AG09319 (cell line): ENCODE results near the gene SLC30A7.

Source experiments
- DNase-seq: peaks from one replicate; pipeline ENCODE4 v3.0.0-alpha.2; 2010; ENCODE audit warnings: low read depth; ENCODE audit errors: extremely low read depth
- TF ChIP-seq, protein P1 (sequence below): IDR thresholded peaks from 2 replicates; pipeline ENCODE4 v1.5.1; 2011; ENCODE audit warnings: low read depth, mild to moderate bottlenecking, inconsistent platforms, low read length, moderate library complexity

Gene SLC30A7

DNA sequence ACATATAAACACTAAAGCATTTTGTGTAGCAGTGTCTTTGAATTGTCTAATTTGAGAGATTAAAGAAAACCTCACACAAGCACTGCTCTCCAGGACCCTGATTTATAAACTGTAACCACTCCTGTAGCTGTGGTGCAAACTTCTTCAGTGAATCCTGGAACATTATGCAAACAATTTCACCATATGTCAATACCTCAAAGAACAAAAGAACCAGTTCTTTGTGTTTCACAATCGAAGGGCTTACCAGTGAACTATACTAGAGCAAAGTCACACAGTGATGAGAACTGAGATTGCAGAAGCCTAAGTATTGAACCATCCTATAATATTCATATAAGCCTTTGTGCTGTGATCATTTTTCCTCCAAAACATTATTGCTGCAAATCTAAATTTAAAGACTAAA is 108.2 kb downstream of the SLC30A7 start:
- TF ChIP-seq, protein P1, sequence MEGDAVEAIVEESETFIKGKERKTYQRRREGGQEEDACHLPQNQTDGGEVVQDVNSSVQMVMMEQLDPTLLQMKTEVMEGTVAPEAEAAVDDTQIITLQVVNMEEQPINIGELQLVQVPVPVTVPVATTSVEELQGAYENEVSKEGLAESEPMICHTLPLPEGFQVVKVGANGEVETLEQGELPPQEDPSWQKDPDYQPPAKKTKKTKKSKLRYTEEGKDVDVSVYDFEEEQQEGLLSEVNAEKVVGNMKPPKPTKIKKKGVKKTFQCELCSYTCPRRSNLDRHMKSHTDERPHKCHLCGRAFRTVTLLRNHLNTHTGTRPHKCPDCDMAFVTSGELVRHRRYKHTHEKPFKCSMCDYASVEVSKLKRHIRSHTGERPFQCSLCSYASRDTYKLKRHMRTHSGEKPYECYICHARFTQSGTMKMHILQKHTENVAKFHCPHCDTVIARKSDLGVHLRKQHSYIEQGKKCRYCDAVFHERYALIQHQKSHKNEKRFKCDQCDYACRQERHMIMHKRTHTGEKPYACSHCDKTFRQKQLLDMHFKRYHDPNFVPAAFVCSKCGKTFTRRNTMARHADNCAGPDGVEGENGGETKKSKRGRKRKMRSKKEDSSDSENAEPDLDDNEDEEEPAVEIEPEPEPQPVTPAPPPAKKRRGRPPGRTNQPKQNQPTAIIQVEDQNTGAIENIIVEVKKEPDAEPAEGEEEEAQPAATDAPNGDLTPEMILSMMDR = no peak
- no peak for DNase-seq

DNA sequence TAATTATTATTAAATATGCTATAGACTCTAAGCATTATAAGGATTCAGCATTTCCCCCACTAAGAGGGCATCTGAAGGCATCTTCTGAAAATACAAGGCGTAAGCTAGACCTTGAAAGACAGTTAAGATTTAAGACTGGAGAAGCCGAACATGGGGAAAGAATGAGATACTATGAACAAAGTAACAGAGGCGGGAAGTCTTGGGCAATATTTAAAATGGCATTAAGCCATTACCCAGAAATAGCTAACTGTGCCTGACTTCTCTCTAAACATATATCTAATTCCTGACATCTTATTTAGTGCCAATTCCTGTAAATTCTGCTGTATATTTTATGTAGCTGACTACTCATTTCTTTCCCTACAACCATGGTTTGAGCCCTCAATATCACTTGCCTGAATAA is 108.8 kb downstream of the SLC30A7 start:
- DNase-seq = no peak

GRCh38 chr1:101005183-101005582 is 109.3 kb downstream of the SLC30A7 start:
- TF ChIP-seq, protein P1 = no peak
- no peak for DNase-seq

More for the DNA sequence above, 108.8 kb downstream of the SLC30A7 start:
- TF ChIP-seq, protein P1 = no peak

- TF ChIP-seq, protein P1 = no peak
These were observed 110.0 kb downstream of the SLC30A7 start for GRCh38 chr1:101005871-101006270.

DNA sequence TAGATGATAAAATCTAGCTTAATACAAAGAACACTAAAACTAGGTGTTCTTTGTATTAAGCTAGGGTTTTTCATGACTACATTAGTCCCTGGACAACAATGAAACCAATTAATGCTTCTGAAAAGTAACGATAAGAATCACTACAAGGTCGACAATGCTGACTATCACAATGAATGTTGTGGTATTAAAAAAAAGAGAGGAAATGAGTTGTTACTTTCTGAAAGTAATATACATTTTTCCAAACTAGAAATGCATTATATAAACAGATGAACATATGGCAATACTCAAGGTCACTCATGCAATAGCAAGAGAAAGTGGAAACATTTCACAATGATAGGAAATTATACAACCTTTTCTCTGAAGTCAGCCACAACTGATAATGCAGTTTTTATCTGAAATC is 110.7 kb downstream of the SLC30A7 start:
- TF ChIP-seq, protein P1 = no peak
- DNase-seq = no peak

More at GRCh38 chr1:101005871-101006270, 110.0 kb downstream of the SLC30A7 start:
- no peak for DNase-seq

GRCh38 chr1:101008229-101008834 is 112.4 kb downstream of the SLC30A7 start:
- DNase-seq = no peak
- TF ChIP-seq, protein P1 = no peak

- TF ChIP-seq, protein P1 = no peak
- DNase-seq = no peak
These were observed 117.9 kb downstream of the SLC30A7 start for GRCh38 chr1:101013776-101014175.
